Trophoblast cell (in vitro differentiated cells and primary cell): ENCODE data around the gene TFB1M.

Experiments used
- DNase-seq, 2 donors: peaks; one replicate each; pipeline ENCODE4 v3.0.0-alpha.2; 2016
- H2AFZ ChIP-seq: 2 replicates; pipeline ENCODE4 v1.6.1; 2013; ENCODE audit warnings: low read length, moderate library complexity, mild to moderate bottlenecking; ENCODE audit not compliant: insufficient read depth, poor library complexity
- H2AK5ac ChIP-seq: 2 replicates; pipeline ENCODE4 v1.6.1; 2013; ENCODE audit warnings: mild to moderate bottlenecking, low read length
- H2BK120ac ChIP-seq: 2 replicates; pipeline ENCODE4 v1.6.1; 2013; ENCODE audit warnings: low read length, mild to moderate bottlenecking, moderate library complexity; ENCODE audit not compliant: insufficient read depth, poor library complexity
- H2BK12ac ChIP-seq: 2 replicates; pipeline ENCODE4 v1.6.1; 2013; ENCODE audit warnings: mild to moderate bottlenecking, low read length, moderate library complexity
- H2BK5ac ChIP-seq: 2 replicates; pipeline ENCODE4 v1.6.1; 2013; ENCODE audit warnings: low read length, low read depth, moderate library complexity, mild to moderate bottlenecking; ENCODE audit not compliant: poor library complexity
- H3K14ac ChIP-seq: 2 replicates; pipeline ENCODE4 v1.6.1; 2013; ENCODE audit warnings: mild to moderate bottlenecking, low read length
- H3K18ac ChIP-seq: 2 replicates; pipeline ENCODE4 v1.6.1; 2013; ENCODE audit warnings: mild to moderate bottlenecking, low read length
- H3K23ac ChIP-seq: 2 replicates; pipeline ENCODE4 v1.6.1; 2013; ENCODE audit warnings: low read length
- H3K27ac ChIP-seq: 2 replicates; pipeline ENCODE4 v1.5.1; 2013; ENCODE audit warnings: low read depth, mild to moderate bottlenecking, inconsistent platforms, low read length, moderate library complexity
- H3K27me3 ChIP-seq: 2 replicates; pipeline ENCODE4 v1.6.1; 2013; ENCODE audit warnings: inconsistent platforms, mild to moderate bottlenecking, low read length, moderate library complexity; ENCODE audit not compliant: insufficient read depth
- H3K36me3 ChIP-seq, 2 experiments: 1 replicate in 1 of 2; 2 replicates in 1 of 2; pipeline ENCODE4 v1.6.1; 2013; ENCODE audit warnings: low read length in 2 of 2, mild to moderate bottlenecking in 2 of 2, moderate library complexity in 1 of 2; ENCODE audit not compliant: insufficient read depth in 2 of 2, control insufficient read depth in 1 of 2
- H3K4ac ChIP-seq: 2 replicates; pipeline ENCODE4 v1.6.1; 2013; ENCODE audit warnings: low read depth, mild to moderate bottlenecking, low read length, moderate library complexity
- H3K4me1 ChIP-seq, 2 experiments: 1 replicate in 1 of 2; 2 replicates in 1 of 2; pipeline ENCODE4 v1.6.1; 2013; ENCODE audit warnings: low read length in 2 of 2, mild to moderate bottlenecking in 2 of 2, moderate library complexity in 1 of 2; ENCODE audit not compliant: insufficient read depth in 2 of 2, control insufficient read depth in 1 of 2
- H3K4me2 ChIP-seq: 2 replicates; pipeline ENCODE4 v1.6.1; 2013; ENCODE audit warnings: inconsistent platforms, mild to moderate bottlenecking, low read length, moderate library complexity
- H3K4me3 ChIP-seq: 2 replicates; pipeline ENCODE4 v1.5.1; 2013; ENCODE audit warnings: mild to moderate bottlenecking, low read depth, low read length, inconsistent platforms
- H3K79me1 ChIP-seq: one replicate; pipeline ENCODE4 v1.6.1; 2013; ENCODE audit warnings: low read length
- H3K79me2 ChIP-seq: 2 replicates; pipeline ENCODE4 v1.6.1; 2013; ENCODE audit warnings: low read length, mild to moderate bottlenecking; ENCODE audit not compliant: control insufficient read depth, insufficient read depth, poor library complexity
- H3K9ac ChIP-seq: 2 replicates; pipeline ENCODE4 v1.6.1; 2013; ENCODE audit warnings: mild to moderate bottlenecking, low read length
- H3K9me3 ChIP-seq: 2 replicates; pipeline ENCODE4 v1.6.1; 2013; ENCODE audit warnings: low read depth, mild to moderate bottlenecking, control low read depth, inconsistent platforms, low read length; ENCODE audit not compliant: insufficient read depth
- H4K12ac ChIP-seq: 2 replicates; pipeline ENCODE4 v1.6.1; 2013; ENCODE audit warnings: low read depth, mild to moderate bottlenecking, low read length, moderate library complexity
- H4K8ac ChIP-seq: 2 replicates; pipeline ENCODE4 v1.6.1; 2013; ENCODE audit warnings: low read depth, mild to moderate bottlenecking, low read length, moderate library complexity
- H4K91ac ChIP-seq: one replicate; pipeline ENCODE4 v1.6.1; 2013; ENCODE audit warnings: low read depth, mild to moderate bottlenecking, low read length, moderate library complexity
- WGBS: extraction: QIAGEN DNeasy Blood & Tissue Kit; methylation state at CpG from one replicate; pipeline ENCODE4 v1.1.7; 2013; ENCODE audit warnings: missing lambda C conversion rate; ENCODE audit not compliant: insufficient read length, insufficient coverage; ENCODE audit errors: extremely low coverage; 5-methylcytosine and 5-hydroxymethylcytosine counted together

Gene TFB1M

GRCh38 chr6:155327326-155328073 lies 13.2 kb upstream of the TFB1M start:
- H4K12ac ChIP-seq: no peak overlapping the region
- no peak overlapping the region for H3K4me2 ChIP-seq
- no peaks in the 10 kb centered on the region for H3K27me3 ChIP-seq
- no peak overlapping the region for H2BK5ac ChIP-seq
- no peak overlapping the region for H2AFZ ChIP-seq
- H3K4ac ChIP-seq: no peak overlapping the region
- H3K4me1 ChIP-seq: no peaks in the 10 kb centered on the region
- no CpG with 5 or more reads among the region's 1 CpG for WGBS
- no peak overlapping the region for H3K18ac ChIP-seq
- no peaks in the 10 kb centered on the region for H3K79me2 ChIP-seq
- no peak overlapping the region for H3K27ac ChIP-seq
- no peak overlapping the region for H3K4me3 ChIP-seq
- H2BK120ac ChIP-seq: no peak overlapping the region
- H3K9me3 ChIP-seq: no peaks in the 10 kb centered on the region
- no peak overlapping the region for H2AK5ac ChIP-seq
- no peaks in the 10 kb centered on the region for H3K36me3 ChIP-seq
- no peak overlapping the region for H4K8ac ChIP-seq
- H2BK12ac ChIP-seq: no peak overlapping the region
- no peak overlapping the region for H3K14ac ChIP-seq
- H4K91ac ChIP-seq: no peak overlapping the region
- peak; percentile 38 to 80 for DNase-seq
- H3K23ac ChIP-seq: no peak overlapping the region
- no peaks in the 10 kb centered on the region for H3K79me1 ChIP-seq
- H3K9ac ChIP-seq: no peak overlapping the region

DNA sequence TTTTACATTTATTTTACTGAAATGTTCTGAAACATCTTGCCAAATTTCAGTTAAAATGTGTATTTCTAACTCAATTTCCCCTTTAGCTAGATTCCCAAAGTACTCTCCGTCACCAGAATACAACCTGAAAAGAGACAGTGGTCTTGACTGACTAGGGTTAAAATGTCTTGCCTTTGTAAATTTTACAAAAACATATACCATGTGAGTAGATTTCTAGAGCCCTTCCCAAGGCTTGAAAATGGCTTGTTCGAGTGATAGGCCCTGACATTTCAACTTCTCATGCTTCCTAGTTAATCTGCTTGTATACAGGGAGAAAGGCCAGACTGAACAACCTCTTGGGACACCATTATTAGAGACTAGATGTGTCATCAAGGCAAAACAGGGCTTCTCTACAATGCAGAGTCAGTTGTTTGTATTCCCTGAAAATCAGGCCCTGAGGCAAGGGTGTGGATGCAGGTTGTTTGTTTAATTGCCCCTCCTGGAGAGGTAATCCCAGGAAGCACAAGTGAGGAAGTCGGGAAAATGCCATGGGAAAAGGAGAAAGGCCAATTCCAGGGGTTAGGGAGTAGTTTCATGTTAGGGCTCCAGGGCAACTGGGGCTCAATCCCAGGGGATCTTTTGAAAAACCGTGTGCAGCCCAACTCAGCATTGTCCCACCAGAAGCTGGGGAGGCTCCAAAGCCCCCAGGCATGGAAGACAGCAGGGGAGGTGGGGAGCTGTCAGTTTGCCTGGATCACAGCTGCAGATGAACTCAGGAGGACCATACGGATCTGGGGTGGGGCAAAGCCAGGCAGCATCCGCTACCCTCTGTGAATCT lies 11.6 kb upstream of the TFB1M start:
- Histone ChIP-seq H3K9me3 (no peaks in the 10 kb centered on the region), H3K4me1 (no peaks in the 10 kb centered on the region), H4K8ac (no peak overlapping the region), H2BK120ac (no peak overlapping the region), H2AK5ac (no peak overlapping the region), H3K27me3 (no peaks in the 10 kb centered on the region), H3K14ac (no peak overlapping the region), H3K18ac (no peak overlapping the region), H2AFZ (no peak overlapping the region), H3K4me3 (no peak overlapping the region), H3K36me3 (no peaks in the 10 kb centered on the region), H4K91ac (no peak overlapping the region), H2BK12ac (no peak overlapping the region), H4K12ac (no peak overlapping the region), H2BK5ac (no peak overlapping the region), H3K4me2 (no peak overlapping the region), H3K9ac (no peak overlapping the region), H3K27ac (no peak overlapping the region), H3K4ac (no peak overlapping the region), H3K23ac (no peak overlapping the region), H3K79me1 (no peaks in the 10 kb centered on the region), H3K79me2 (no peaks in the 10 kb centered on the region)
- DNase-seq: no peak
- WGBS: no CpG with 5 or more reads among the region's 6 CpGs

DNA sequence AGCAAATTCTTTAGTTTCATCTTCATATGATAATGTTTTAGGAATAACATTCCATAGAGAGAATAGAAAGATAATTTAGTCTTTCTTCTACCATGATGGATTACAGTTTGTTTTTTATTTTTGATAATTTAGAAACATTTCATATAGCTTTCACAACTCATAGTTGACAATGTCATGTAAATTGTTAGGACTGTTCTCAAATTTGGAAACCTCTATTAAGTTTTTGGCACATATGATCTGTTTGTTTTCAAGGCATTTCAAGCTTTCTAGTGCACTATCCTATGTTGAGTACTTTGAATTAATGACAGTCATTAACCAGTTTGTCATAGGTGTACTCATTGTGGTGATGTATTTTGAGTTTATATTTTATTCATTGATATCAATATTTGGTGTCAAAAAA lies 10.7 kb upstream of the TFB1M start:
- DNase-seq: no peak

DNA sequence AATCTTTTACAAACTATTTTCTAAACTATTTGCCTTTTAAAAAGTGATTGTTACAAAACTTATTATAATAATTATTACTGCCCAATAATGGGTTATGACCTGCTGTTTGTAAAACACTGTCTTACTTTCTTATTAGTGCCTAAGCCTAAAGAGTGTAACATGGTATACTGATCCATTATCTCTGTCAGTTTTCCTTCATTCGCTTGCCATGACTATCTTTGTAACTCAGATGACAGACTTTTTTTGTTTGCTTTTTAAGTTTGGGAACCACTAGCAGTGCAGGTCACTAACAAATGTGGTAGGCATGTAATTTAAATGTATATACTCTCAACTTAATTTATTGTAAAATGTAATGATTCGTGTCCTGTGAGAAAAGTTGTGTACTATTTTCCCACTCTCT lies 9.9 kb upstream of the TFB1M start:
- Histone ChIP-seq H4K8ac (no peak overlapping the region), H2BK5ac (no peak overlapping the region), H3K4me1 (no peaks in the 10 kb centered on the region), H4K12ac (no peak overlapping the region), H3K14ac (no peak overlapping the region), H3K9me3 (no peaks in the 10 kb centered on the region), H4K91ac (no peak overlapping the region), H3K4me3 (no peak overlapping the region), H3K79me2 (no peaks in the 10 kb centered on the region), H3K23ac (no peak overlapping the region), H2AK5ac (no peak overlapping the region), H3K4ac (no peak overlapping the region), H3K18ac (no peak overlapping the region), H2AFZ (no peak overlapping the region), H3K79me1 (no peaks in the 10 kb centered on the region), H3K36me3 (no peaks in the 10 kb centered on the region), H3K4me2 (no peak overlapping the region), H2BK12ac (no peak overlapping the region), H3K27me3 (no peaks in the 10 kb centered on the region), H3K9ac (no peak overlapping the region), H2BK120ac (no peak overlapping the region), H3K27ac (no peak overlapping the region)
- DNase-seq: no peak
- no CpG with 5 or more reads among the region's 2 CpGs for WGBS

More for the DNA sequence above, 10.7 kb upstream of the TFB1M start:
- Histone ChIP-seq H2AFZ (no peak overlapping the region), H2BK5ac (no peak overlapping the region), H3K9ac (no peak overlapping the region), H2BK120ac (no peak overlapping the region), H3K4ac (no peak overlapping the region), H3K14ac (no peak overlapping the region), H3K9me3 (no peaks in the 10 kb centered on the region), H3K79me1 (no peaks in the 10 kb centered on the region), H3K4me2 (no peak overlapping the region), H3K79me2 (no peaks in the 10 kb centered on the region), H3K18ac (no peak overlapping the region), H3K27me3 (no peaks in the 10 kb centered on the region), H3K36me3 (no peaks in the 10 kb centered on the region), H4K8ac (no peak overlapping the region), H3K4me3 (no peak overlapping the region), H2AK5ac (no peak overlapping the region), H4K91ac (no peak overlapping the region), H3K27ac (no peak overlapping the region), H2BK12ac (no peak overlapping the region), H4K12ac (no peak overlapping the region), H3K23ac (no peak overlapping the region), H3K4me1 (no peaks in the 10 kb centered on the region)
